ENCODE measurements around the gene BRIP1.

- TF ChIP-seq CTCF (IDR thresholded peaks at IDR 0.05) (no peak), HMGXB4 (CRISPR knock-in tag; IDR thresholded peaks at IDR 0.05; ENCODE audit: borderline replicate concordance) (no peak), ELK1 (IDR thresholded peaks at IDR 0.05; ENCODE audit: low read depth, low read length) (no peak), POLR2A (IDR thresholded peaks at IDR 0.05; ENCODE audit: low read length) (no peak), SMC3 (IDR thresholded peaks at IDR 0.05) (no peak), RCOR1 (IDR thresholded peaks at IDR 0.05; ENCODE audit: low read depth, low read length) (no peak), CEBPB (IDR thresholded peaks at IDR 0.05) (no peak), ZC3H11A (IDR thresholded peaks at IDR 0.05) (no peak), EP300 (IDR thresholded peaks at IDR 0.05) (no peak), SREBF2 (IDR thresholded peaks at IDR 0.05) (no peak), RARB (CRISPR knock-in tag; IDR thresholded peaks at IDR 0.05) (no peak)
Measured at GRCh38 chr17:61757168-61757567, 106.2 kb downstream of the BRIP1 start.
